HepG2 (cell line): ENCODE data around the gene PSMA7. TPM values are rescaled to one million over a fixed set of nuclear protein-coding genes. Genes with fewer than 3 reads are reported as not detected.

Experiments
- FOXK1 ChIP-seq: sonication (generic); formaldehyde crosslinking; IDR thresholded peaks from 2 replicates; pipeline ENCODE4 v1.4.0; 2020; ENCODE audit warnings: low read depth, missing genetic modification reagents, borderline replicate concordance
- GATAD1 ChIP-seq: IDR thresholded peaks from 2 replicates; pipeline ENCODE4 v1.6.1; 2016; ENCODE audit warnings: missing genetic modification reagents, missing compliant biosample characterization
- GATAD2A ChIP-seq: IDR thresholded peaks from 2 replicates; pipeline ENCODE4 v1.6.1; 2016
- HES4 ChIP-seq: sonication (generic); formaldehyde crosslinking; IDR thresholded peaks from 2 replicates; pipeline ENCODE4 v1.9.0; 2021; ENCODE audit warnings: mild to moderate bottlenecking, missing genetic modification reagents, borderline replicate concordance
- KDM2A ChIP-seq: sonication (generic); formaldehyde crosslinking; IDR thresholded peaks from 2 replicates; pipeline ENCODE4 v1.4.0; 2020; ENCODE audit warnings: low read depth, missing genetic modification reagents, borderline replicate concordance
- KLF16 ChIP-seq, 2 experiments: sonication (generic) in 1 of 2; formaldehyde crosslinking in 1 of 2; IDR thresholded peaks; 2 replicates each; pipeline versions ENCODE4 v1.6.1 to v1.8.0; 2016 to 2023; ENCODE audit warnings: missing genetic modification reagents in 2 of 2, missing compliant biosample characterization in 1 of 2
- MXI1 ChIP-seq: IDR thresholded peaks from 3 replicates; pipeline ENCODE4 v1.6.1; 2012; ENCODE audit warnings: low read depth, low read length, inconsistent platforms, borderline replicate concordance
- PHF21A ChIP-seq: sonication (generic); formaldehyde crosslinking; IDR thresholded peaks from 2 replicates; pipeline ENCODE4 v1.5.0; 2020; ENCODE audit warnings: mild to moderate bottlenecking, missing genetic modification reagents
- SALL1 ChIP-seq: sonication (generic); formaldehyde crosslinking; IDR thresholded peaks from 2 replicates; pipeline ENCODE4 v1.8.0; 2022; ENCODE audit warnings: mild to moderate bottlenecking, missing genetic modification reagents
- SAP130 ChIP-seq: IDR thresholded peaks from 2 replicates; pipeline ENCODE4 v1.6.1; 2016; ENCODE audit warnings: low read depth
- SIN3A ChIP-seq: IDR thresholded peaks from 2 replicates; pipeline ENCODE4 v1.6.1; 2011; ENCODE audit warnings: low read depth, mild to moderate bottlenecking, control low read depth, low read length, borderline replicate concordance
- ZC3H4 ChIP-seq: sonication (generic); formaldehyde crosslinking; IDR thresholded peaks from 2 replicates; pipeline ENCODE4 v1.4.0; 2020; ENCODE audit warnings: missing genetic modification reagents, borderline replicate concordance
- ZKSCAN8 ChIP-seq: IDR thresholded peaks from 2 replicates; pipeline ENCODE4 v1.6.1; 2016; ENCODE audit warnings: borderline replicate concordance, missing genetic modification reagents, missing compliant biosample characterization
- ZNF331 ChIP-seq: sonication (generic); formaldehyde crosslinking; IDR thresholded peaks from 2 replicates; pipeline ENCODE4 v1.4.0; 2020; ENCODE audit warnings: missing genetic modification reagents
- ZSCAN22 ChIP-seq: sonication (generic); formaldehyde crosslinking; IDR thresholded peaks from 2 replicates; pipeline ENCODE4 v1.4.0; 2020; ENCODE audit warnings: mild to moderate bottlenecking, missing genetic modification reagents
- ZSCAN25 ChIP-seq: sonication (generic); formaldehyde crosslinking; IDR thresholded peaks from 2 replicates; pipeline ENCODE4 v1.8.0; 2022; ENCODE audit warnings: mild to moderate bottlenecking, missing genetic modification reagents
- polyA plus RNA-seq, 8 experiments: library from polyadenylated mRNA; depleted of rRNA in 3 of 8; stranded (reverse) in 7 of 8; unstranded in 1 of 8; fragments of >200 nt; fragmentation: Illumina TruSeq in 4 of 8; extraction: Trizol in 4 of 8; gene quantifications; 2 replicates each; pipeline versions ENCODE4 v1.2.1 to v1.2.3, GENCODE V29; 2011 to 2016; ENCODE audit warnings: low read depth in 4 of 8, missing spikeins in 1 of 8, mixed read lengths in 1 of 8; ENCODE audit not compliant: insufficient read depth in 1 of 8
- total RNA-seq, 5 experiments: library from RNA; depleted of rRNA; stranded (reverse); fragments of >200 nt; fragmentation: Illumina TruSeq; extraction: Trizol; gene quantifications; 2 replicates each; pipeline ENCODE4 v1.2.3, GENCODE V29; 2016; ENCODE audit warnings: low read depth in 1 of 5
- TF ChIP-seq, protein P1 (sequence below): sonication (generic); formaldehyde crosslinking; IDR thresholded peaks from 2 replicates; pipeline ENCODE4 v1.5.1; 2020; ENCODE audit warnings: missing genetic modification reagents, mild to moderate bottlenecking, borderline replicate concordance
- TF ChIP-seq, protein P2 (sequence below): sonication (generic); formaldehyde crosslinking; IDR thresholded peaks from 2 replicates; pipeline ENCODE4 v1.8.1; 2023; ENCODE audit warnings: mild to moderate bottlenecking, missing genetic modification reagents
- TF ChIP-seq, protein P3 (sequence below): sonication (generic); formaldehyde crosslinking; IDR thresholded peaks from 2 replicates; pipeline ENCODE4 v1.5.0; 2020; ENCODE audit warnings: mild to moderate bottlenecking, missing genetic modification reagents, borderline replicate concordance
- TF ChIP-seq, protein P4 (sequence below), 2 experiments: sonication (generic) in 1 of 2; formaldehyde crosslinking in 1 of 2; IDR thresholded peaks; 2 replicates each; pipeline versions ENCODE4 v1.4.0 to v1.6.1; 2018 to 2020; ENCODE audit warnings: missing genetic modification reagents in 2 of 2, borderline replicate concordance in 1 of 2, low read depth in 1 of 2, mild to moderate bottlenecking in 1 of 2, missing biosample characterization in 1 of 2

PSMA7 gene
- total and polyA plus RNA-seq, 2 of the 13 experiments (the other 11 are each of a cell fraction or from before 2014, with no cell fraction given) = 531 to 631 TPM

DNA sequence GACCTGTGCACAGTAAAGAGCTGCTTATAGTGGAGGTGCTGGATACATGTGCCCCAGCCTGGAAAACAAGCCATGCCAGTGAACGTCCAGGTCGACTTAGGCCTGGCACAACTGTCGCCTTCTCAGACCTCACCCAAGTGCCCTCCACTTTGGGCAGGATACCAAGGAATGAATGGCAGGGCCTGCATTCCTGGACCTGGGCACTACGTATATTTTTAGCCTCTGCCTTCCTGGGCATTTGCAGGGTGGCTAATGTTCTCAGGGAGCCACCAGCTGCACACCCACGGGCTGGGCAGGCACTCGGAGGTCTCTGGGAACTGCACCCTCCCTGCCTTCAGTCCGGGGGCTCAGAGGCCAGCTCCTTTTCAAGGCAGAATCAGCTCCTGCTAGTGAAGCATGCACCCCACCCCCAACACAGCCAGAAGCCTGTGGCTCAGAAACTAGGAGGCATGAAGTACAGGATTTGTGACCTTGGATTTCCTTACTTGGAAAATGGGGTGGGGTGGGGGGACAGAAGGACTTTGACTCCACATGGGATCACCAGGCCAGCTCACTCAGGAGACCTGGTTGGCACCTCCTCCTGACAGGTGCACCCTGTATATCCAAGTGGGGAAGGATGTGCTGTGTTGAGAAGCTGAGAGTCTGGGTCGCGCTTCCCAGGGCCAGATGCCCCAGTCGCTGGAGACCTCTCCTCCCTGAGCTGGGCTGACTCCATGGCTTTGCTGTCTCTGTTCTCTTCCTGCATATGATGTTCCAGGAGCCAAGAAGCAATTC is 23.4 kb downstream of the PSMA7 start (continued):
- TF ChIP-seq, protein P1, sequence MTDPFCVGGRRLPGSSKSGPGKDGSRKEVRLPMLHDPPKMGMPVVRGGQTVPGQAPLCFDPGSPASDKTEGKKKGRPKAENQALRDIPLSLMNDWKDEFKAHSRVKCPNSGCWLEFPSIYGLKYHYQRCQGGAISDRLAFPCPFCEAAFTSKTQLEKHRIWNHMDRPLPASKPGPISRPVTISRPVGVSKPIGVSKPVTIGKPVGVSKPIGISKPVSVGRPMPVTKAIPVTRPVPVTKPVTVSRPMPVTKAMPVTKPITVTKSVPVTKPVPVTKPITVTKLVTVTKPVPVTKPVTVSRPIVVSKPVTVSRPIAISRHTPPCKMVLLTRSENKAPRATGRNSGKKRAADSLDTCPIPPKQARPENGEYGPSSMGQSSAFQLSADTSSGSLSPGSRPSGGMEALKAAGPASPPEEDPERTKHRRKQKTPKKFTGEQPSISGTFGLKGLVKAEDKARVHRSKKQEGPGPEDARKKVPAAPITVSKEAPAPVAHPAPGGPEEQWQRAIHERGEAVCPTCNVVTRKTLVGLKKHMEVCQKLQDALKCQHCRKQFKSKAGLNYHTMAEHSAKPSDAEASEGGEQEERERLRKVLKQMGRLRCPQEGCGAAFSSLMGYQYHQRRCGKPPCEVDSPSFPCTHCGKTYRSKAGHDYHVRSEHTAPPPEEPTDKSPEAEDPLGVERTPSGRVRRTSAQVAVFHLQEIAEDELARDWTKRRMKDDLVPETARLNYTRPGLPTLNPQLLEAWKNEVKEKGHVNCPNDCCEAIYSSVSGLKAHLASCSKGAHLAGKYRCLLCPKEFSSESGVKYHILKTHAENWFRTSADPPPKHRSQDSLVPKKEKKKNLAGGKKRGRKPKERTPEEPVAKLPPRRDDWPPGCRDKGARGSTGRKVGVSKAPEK (CRISPR knock-in tag) = no peak
- TF ChIP-seq FOXK1 (0 out of 2 replicates have a peak, but pooled peaks have one; percentile 49), ZSCAN22 (no peak), SAP130 (CRISPR knock-in tag) (peak; percentile 82), MXI1 (peak; percentile 69; the same call in 1 of the 3 replicates), HES4 (CRISPR knock-in tag) (peak; percentile 63; the same call in 1 of the 2 replicates), SALL1 (peak; percentile 81), ZC3H4 (CRISPR knock-in tag) (no peak), SIN3A (no peak), KLF16 (CRISPR knock-in tag; IDR thresholded peaks at IDR 0.05) (peak in 1 of 2 experiments; percentile 71; a peak in 2 of 4 replicates), ZKSCAN8 (CRISPR knock-in tag) (peak; percentile 67; the same call in 1 of the 2 replicates), ZNF331 (CRISPR knock-in tag) (peak; percentile 46), GATAD1 (peak; percentile 46; the same call in 1 of the 2 replicates), KDM2A (CRISPR knock-in tag) (peak; percentile 38; the same call in 1 of the 2 replicates), ZSCAN25 (peak; percentile 83; the same call in 1 of the 2 replicates), GATAD2A (CRISPR knock-in tag) (peak; percentile 80), PHF21A (CRISPR knock-in tag) (peak; percentile 89; the same call in 1 of the 2 replicates)
- TF ChIP-seq, protein P2, sequence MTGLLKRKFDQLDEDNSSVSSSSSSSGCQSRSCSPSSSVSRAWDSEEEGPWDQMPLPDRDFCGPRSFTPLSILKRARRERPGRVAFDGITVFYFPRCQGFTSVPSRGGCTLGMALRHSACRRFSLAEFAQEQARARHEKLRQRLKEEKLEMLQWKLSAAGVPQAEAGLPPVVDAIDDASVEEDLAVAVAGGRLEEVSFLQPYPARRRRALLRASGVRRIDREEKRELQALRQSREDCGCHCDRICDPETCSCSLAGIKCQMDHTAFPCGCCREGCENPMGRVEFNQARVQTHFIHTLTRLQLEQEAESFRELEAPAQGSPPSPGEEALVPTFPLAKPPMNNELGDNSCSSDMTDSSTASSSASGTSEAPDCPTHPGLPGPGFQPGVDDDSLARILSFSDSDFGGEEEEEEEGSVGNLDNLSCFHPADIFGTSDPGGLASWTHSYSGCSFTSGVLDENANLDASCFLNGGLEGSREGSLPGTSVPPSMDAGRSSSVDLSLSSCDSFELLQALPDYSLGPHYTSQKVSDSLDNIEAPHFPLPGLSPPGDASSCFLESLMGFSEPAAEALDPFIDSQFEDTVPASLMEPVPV = no peak
- TF ChIP-seq, protein P3, sequence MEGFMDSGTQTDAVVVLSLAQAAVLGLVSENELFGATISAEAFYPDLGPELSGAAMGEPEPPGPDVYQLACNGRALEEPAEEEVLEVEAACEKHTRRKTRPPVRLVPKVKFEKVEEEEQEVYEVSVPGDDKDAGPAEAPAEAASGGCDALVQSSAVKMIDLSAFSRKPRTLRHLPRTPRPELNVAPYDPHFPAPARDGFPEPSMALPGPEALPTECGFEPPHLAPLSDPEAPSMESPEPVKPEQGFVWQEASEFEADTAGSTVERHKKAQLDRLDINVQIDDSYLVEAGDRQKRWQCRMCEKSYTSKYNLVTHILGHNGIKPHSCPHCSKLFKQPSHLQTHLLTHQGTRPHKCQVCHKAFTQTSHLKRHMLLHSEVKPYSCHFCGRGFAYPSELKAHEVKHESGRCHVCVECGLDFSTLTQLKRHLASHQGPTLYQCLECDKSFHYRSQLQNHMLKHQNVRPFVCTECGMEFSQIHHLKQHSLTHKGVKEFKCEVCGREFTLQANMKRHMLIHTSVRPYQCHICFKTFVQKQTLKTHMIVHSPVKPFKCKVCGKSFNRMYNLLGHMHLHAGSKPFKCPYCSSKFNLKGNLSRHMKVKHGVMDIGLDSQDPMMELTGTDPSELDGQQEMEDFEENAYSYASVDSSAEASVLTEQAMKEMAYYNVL = peak; percentile 19; the same call in 1 of the 2 replicates
- TF ChIP-seq, protein P4, sequence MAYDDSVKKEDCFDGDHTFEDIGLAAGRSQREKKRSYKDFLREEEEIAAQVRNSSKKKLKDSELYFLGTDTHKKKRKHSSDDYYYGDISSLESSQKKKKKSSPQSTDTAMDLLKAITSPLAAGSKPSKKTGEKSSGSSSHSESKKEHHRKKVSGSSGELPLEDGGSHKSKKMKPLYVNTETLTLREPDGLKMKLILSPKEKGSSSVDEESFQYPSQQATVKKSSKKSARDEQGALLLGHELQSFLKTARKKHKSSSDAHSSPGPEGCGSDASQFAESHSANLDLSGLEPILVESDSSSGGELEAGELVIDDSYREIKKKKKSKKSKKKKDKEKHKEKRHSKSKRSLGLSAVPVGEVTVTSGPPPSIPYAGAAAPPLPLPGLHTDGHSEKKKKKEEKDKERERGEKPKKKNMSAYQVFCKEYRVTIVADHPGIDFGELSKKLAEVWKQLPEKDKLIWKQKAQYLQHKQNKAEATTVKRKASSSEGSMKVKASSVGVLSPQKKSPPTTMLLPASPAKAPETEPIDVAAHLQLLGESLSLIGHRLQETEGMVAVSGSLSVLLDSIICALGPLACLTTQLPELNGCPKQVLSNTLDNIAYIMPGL (CRISPR knock-in tag; IDR thresholded peaks at IDR 0.05; ENCODE audit: borderline replicate concordance in 1 of 2, low read depth in 1 of 2) = peak in 1 of 2 experiments; percentile 62; a peak in 1 of 4 replicates
